Measurements from ENCODE around the gene CNTD1.
"Not testable (repeated sequence)": the region's sequence is repeated elsewhere in the genome, so short reads cannot be mapped to it uniquely, and the experiment has no call there.

CNTD1 gene

DNA sequence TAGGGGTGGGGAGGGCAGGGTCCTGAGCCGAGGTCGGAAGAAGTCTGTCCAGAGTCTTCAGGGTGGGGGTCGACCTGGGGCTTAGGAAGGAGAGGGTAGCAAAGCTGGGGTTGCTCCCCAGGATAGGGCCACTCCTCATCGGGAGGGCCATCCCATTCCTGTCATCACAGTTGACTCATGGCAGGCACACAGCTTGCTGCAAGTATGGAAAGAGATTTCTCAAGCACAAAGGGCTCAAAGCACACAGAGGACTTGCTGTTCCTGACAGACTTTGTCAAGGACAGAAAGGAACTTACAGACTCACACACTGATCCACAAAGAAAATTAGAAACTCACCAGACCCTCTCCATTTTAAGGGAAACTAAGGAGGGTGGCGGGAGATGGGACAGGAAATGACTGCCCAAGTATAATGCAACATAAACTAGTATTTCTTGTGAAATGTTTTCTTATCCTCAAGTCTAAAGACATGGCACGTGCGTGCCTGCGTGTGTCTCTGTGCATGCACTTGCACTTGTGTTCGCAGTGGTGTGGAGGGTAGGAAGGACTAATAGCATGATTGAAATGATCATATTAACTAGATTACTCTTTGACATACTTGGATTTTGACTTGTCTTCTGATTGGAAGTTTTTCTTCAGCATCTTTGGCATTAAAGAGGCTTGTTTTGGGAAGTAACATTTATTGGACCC lies 48.1 kb downstream of the CNTD1 start:
- no peak for DNase-seq (ENCODE audit: low spot score)

DNA sequence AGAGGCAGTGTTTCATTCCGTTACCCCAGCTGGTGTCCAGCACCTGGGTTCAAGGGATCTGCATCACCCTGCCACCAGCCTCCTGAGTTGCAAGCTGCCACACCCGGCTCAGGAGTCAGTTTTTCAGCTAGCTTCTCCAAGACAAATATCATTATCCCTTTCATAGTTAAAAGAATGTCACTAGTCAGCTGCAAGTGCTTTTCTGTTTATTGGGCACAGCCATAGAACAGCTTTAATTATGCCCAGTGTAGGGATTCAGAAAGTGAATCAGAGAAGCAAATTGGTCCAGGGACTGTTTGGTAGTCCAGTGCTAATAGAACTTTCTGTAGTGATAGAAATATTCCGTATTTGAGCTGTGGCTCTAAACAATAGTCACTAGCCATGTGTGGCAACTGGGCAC lies 49.4 kb downstream of the CNTD1 start:
- DNase-seq (ENCODE audit: low spot score) = no peak

DNA sequence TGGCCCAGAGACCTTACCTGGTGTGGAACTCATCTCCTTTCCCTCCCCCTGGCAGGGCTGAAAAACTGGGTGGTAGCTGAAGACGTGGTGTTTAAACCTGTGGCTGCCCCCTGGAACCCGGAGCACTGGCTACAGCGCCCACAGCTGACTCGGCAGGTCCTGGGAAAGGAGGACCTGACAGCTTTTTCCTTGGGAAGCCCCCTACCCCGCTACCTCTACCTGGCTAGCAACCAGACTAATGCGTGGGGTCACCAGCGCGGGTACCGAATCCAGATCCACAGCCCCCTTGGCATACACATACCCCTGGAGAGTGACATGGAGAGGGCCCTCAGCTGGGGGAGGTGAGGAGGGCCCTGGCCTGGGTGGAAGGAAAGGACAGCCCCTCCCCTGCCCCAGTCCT lies 50.4 kb downstream of the CNTD1 start:
- no peak for DNase-seq (ENCODE audit: low spot score)

DNA sequence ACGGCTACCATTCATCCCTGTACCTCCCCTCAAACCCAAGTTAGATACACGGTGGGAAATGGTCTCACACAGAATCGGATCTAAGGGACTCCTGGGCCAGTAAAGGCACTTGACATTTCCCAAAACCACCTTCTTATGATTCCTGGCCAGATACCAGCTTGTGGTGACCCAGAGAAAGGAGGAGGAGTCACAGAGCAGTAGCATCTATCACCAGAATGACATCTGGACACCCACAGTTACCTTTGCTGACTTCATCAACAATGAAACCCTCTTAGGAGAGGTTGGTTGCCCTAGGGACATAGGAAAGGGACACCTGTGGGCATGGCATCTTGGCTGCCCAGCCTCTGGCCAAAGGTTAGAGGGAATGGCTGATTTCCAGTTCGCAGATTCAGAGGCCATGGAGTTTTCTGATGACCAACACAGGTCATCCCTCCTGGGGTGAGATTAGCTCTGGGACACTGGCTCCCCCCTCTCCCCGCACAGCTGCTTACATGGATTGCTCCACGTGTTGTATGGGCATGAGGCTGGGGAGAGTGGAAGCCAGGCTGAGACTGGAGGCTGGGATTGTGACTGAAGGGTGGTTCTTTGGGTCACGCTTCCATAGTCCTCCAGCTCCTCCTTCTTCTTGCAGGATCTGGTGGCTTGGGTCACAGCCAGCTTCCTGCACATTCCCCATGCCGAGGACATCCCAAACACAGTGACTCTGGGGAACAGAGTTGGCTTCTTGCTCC lies 51.0 kb downstream of the CNTD1 start:
- DNase-seq (ENCODE audit: low spot score) = no peak

DNA sequence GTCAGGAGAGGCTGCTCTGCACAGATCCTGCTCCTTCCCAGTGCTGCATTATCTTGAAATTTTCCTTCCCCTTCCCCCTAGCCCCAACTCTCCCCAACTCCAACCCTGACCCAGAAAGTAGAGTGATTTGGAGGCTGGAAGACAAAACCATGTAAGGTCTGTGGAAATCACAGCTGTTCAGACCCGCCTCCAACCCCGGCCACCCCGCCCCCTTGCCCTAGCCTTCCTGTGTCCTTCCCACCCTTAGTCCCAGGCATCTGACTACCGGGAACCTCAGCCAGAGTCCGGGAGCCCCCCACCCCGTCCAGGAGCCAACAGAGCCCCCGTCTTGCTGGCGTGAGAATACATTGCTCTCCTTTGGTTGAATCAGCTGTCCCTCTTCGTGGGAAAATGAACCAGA lies 52.3 kb downstream of the CNTD1 start, which contains the start of gene AOC3:
Gene AOC3 (plus strand): TSS at position 246 of the 400 bp plus-strand sequence. CDS start 145 bp downstream, at position 391.
- DNase-seq (ENCODE audit: low spot score) = no peak

DNA sequence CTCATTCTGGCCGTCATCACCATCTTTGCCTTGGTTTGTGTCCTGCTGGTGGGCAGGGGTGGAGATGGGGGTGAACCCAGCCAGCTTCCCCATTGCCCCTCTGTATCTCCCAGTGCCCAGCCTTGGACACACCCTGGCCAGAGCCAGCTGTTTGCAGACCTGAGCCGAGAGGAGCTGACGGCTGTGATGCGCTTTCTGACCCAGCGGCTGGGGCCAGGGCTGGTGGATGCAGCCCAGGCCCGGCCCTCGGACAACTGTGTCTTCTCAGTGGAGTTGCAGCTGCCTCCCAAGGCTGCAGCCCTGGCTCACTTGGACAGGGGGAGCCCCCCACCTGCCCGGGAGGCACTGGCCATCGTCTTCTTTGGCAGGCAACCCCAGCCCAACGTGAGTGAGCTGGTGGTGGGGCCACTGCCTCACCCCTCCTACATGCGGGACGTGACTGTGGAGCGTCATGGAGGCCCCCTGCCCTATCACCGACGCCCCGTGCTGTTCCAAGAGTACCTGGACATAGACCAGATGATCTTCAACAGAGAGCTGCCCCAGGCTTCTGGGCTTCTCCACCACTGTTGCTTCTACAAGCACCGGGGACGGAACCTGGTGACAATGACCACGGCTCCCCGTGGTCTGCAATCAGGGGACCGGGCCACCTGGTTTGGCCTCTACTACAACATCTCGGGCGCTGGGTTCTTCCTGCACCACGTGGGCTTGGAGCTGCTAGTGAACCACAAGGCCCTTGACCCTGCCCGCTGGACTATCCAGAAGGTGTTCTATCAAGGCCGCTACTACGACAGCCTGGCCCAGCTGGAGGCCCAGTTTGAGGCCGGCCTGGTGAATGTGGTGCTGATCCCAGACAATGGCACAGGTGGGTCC lies 52.9 kb downstream of the CNTD1 start:
- DNase-seq (ENCODE audit: low spot score) = not testable (repeated sequence)

DNA sequence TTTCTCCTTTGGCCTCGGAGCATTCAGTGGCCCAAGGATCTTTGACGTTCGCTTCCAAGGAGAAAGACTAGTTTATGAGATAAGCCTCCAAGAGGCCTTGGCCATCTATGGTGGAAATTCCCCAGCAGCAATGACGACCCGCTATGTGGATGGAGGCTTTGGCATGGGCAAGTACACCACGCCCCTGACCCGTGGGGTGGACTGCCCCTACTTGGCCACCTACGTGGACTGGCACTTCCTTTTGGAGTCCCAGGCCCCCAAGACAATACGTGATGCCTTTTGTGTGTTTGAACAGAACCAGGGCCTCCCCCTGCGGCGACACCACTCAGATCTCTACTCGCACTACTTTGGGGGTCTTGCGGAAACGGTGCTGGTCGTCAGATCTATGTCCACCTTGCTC lies 53.7 kb downstream of the CNTD1 start:
- DNase-seq (ENCODE audit: low spot score) = no peak

DNA sequence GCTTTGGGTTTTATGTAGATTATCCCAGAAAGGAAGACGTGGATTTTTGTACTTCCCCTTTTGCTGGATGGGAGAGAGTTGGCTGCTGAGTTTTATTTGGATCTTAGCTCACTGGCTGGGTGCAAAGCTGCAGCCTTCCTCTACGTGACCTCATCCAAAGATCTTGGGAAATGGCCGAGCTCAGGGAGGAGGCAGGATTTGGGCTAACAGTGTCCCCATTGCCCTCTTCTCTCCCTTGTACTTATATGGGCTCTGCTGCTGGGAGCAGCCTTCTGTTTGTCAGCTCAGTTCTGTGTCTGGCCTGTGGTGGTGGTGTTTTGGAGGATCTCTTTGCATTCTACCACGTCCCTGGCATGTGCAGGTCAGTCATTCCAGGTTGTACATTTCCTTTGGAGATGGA lies 54.3 kb downstream of the CNTD1 start:
- no peak for DNase-seq (ENCODE audit: low spot score)

DNA sequence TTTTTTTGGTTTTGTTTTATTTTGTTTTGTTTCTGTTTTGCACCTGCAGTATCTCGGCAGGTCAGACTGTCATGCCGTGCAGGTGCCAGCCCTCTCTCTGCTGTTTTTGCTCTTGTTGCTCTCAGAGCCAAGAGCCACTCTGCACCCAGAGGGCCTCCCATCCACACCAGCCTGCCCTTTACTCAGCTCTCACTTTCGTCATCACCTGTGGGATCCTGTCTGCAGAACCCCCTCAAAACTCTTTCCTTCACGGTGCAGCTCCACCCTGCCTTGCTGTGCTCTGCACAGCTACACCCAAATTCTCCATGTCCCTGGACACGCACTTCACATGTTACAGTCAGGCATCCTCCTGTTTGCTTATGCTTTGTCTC lies 54.9 kb downstream of the CNTD1 start:
- DNase-seq (ENCODE audit: low spot score) = no peak

DNA sequence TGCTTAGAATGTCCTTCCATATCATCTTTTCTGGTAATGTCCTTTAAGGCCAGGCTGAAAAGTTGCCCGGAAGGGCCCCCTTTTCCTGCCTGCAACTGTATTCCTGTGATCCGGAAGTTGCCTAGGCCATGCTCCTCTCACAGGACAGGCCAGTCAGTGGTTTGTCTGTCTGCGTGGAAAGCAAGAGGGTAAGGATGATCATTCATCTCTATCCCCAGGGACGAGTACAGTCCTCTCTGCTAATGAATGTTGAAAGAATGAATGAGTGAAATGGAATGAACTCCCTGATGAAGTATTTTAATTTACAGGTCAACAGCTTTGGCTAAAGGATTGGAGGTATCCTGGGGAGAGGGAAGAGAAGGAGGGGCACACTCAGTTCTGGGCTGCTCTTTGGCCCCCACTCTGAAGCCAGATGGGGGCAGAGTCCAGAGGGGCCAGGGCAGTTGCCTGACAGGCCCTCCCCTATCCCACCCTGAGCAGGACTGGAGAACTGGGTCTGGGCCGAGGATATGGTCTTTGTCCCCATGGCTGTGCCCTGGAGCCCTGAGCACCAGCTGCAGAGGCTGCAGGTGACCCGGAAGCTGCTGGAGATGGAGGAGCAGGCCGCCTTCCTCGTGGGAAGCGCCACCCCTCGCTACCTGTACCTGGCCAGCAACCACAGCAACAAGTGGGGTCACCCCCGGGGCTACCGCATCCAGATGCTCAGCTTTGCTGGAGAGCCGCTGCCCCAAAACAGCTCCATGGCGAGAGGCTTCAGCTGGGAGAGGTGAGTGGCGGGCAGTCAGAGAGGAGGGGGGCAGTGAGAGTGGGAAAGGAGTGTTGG lies 55.5 kb downstream of the CNTD1 start:
- DNase-seq (ENCODE audit: low spot score) = no peak

DNA sequence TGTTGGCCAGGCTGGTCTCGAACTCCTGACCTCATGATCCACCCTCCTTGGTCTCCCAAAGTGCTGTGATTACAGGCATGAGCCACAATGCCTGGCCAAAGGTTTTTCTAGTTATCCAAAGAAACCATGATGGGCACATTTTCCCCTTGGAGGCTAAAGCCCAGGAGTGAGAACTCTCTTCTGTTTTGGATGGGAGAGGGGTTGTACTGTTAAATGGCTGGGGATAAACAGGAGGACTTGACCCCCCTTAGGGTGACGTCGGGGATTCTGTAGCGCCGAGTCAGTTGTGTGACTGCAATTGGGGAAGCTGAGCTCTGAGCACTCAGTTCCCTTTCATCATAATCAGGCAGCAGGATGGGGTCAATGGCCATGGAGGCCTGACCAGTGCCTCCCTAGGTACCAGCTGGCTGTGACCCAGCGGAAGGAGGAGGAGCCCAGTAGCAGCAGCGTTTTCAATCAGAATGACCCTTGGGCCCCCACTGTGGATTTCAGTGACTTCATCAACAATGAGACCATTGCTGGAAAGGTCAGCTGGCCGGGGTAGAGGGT lies 56.5 kb downstream of the CNTD1 start:
- no peak for DNase-seq (ENCODE audit: low spot score)

DNA sequence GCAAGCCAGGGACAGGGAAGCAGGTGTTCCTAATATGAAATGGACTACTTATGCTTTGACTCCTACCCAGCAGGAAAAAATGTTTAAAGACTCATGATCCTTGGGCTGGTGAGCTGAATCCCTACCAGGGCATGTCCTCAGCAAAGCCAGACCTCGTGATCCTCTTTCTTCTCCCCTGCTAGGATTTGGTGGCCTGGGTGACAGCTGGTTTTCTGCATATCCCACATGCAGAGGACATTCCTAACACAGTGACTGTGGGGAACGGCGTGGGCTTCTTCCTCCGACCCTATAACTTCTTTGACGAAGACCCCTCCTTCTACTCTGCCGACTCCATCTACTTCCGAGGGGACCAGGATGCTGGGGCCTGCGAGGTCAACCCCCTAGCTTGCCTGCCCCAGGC lies 57.4 kb downstream of the CNTD1 start:
- not testable (repeated sequence) for DNase-seq (ENCODE audit: low spot score)

DNA sequence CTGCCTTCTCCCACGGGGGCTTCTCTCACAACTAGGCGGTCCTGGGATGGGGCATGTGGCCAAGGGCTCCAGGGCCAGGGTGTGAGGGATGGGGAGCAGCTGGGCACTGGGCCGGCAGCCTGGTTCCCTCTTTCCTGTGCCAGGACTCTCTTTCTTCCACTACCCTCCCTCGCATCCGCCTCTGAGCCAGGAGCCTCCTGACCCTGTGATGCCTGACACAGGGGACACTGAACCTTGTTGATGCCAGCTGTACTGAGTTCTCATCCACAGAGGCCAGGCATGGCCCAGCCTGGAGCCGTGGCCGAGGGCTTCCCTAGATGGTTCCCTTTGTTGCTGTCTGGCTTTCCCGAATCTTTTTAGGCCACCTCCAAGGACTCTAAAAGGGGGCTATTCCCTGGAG lies 57.9 kb downstream of the CNTD1 start:
- not testable (repeated sequence) for DNase-seq (ENCODE audit: low spot score)

DNA sequence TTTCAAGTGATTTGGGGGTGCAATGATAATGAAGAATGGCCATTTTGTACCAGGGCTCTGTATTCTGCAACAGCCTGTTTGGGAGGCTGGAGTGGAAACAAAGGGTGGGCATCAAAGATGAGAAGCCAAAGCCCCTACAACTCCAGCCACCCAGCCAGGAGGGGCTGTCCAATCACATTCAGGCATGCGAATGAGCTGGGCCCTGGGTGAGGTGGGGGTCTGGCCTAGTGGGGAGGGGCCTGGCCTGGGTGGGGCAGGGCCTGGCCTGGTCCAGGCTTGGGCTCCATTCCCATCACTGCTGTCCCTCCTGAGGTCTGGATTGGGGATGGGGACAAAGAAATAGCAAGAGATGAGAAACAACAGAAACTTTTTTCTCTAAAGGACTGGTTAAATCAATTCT lies 58.7 kb downstream of the CNTD1 start:
- no peak for DNase-seq (ENCODE audit: low spot score)
